Endothelial cell of umbilical vein (primary cell): ENCODE data around the gene DCUN1D2. TPM values are rescaled to one million over a fixed set of nuclear protein-coding genes. Genes with fewer than 3 reads are reported as not detected.

Experiments
- BruUV-seq: library from RNA; stranded (reverse); fragments of 400-500 nt; replicated peaks from 2 replicates; lab custom pipeline; 2021; lab: Mats Ljungman, UMichigan
- CTCF ChIA-PET: fragments of 300-600, 350-600 bp; sonication (Branson Sonifier 250); formaldehyde crosslinking; loops from one replicate; lab custom pipeline; 2021; ENCODE audit warnings: antibody characterized with exemption, inconsistent platforms; lab: Charles Lee
- POLR2A ChIA-PET: fragments of 300-600, 350-600 bp; sonication (Branson Sonifier 250); formaldehyde crosslinking; loops from one replicate; lab custom pipeline; 2021; ENCODE audit warnings: antibody characterized with exemption, inconsistent platforms; lab: Charles Lee
- DNase-seq: peaks from one replicate; pipeline ENCODE4 v3.0.0-alpha.2; 2011; ENCODE audit warnings: low read depth, low spot score
- FAIRE-seq: peaks from 2 replicates; lab custom pipeline; 2011; peaks lifted over from hg19 to GRCh38; lab: Jason Lieb, UNC
- H2AFZ ChIP-seq: 2 replicates; pipeline ENCODE4 v1.6.0; 2012; ENCODE audit warnings: low read depth, low read length, control low read depth, inconsistent platforms
- H3K27ac ChIP-seq: 2 replicates; pipeline ENCODE4 v1.5.1; 2011; ENCODE audit warnings: low read depth, mild to moderate bottlenecking, control low read depth, low read length, moderate library complexity; ENCODE audit not compliant: insufficient read depth
- H3K27me3 ChIP-seq, 2 experiments: 2 replicates each; pipeline versions ENCODE4 v1.6.0 to v1.6.1; 2011; ENCODE audit warnings: low read length in 2 of 2, mixed read lengths in 1 of 2; ENCODE audit not compliant: control insufficient read depth in 2 of 2, insufficient read depth in 2 of 2
- H3K36me3 ChIP-seq, 2 experiments: 2 replicates in 1 of 2; 3 replicates in 1 of 2; pipeline ENCODE4 v1.5.1; 2011; ENCODE audit warnings: low read length in 2 of 2, mild to moderate bottlenecking in 1 of 2, moderate library complexity in 1 of 2; ENCODE audit not compliant: control insufficient read depth in 2 of 2, insufficient read depth in 2 of 2; ENCODE audit errors: extremely low read depth in 1 of 2
- H3K4me1 ChIP-seq: 3 replicates; pipeline ENCODE4 v1.5.1; 2011; ENCODE audit warnings: mild to moderate bottlenecking, low read length; ENCODE audit not compliant: control insufficient read depth, insufficient read depth; ENCODE audit errors: extremely low read depth
- H3K4me2 ChIP-seq: 2 replicates; pipeline ENCODE4 v1.6.1; 2011; ENCODE audit warnings: low read length, control low read depth, mixed read lengths; ENCODE audit not compliant: insufficient read depth
- H3K4me3 ChIP-seq, 3 experiments: fragments of 200-600 bp in 1 of 3; sonication (generic), shearing (Covaris generic) in 1 of 3; replicated peaks in 1 of 3; 2 replicates each; pipeline ENCODE4 v1.5.1; 2011 to 2016; ENCODE audit warnings: control low read depth in 3 of 3, low read length in 3 of 3, mild to moderate bottlenecking in 2 of 3, inconsistent platforms in 1 of 3, low read depth in 1 of 3, moderate library complexity in 1 of 3; ENCODE audit not compliant: insufficient read depth in 1 of 3
- H3K79me2 ChIP-seq: 2 replicates; pipeline ENCODE4 v1.6.0; 2012; ENCODE audit warnings: low read length, inconsistent platforms; ENCODE audit not compliant: control insufficient read depth, insufficient read depth
- H3K9ac ChIP-seq: replicated peaks from 2 replicates; pipeline ENCODE3; 2011; ENCODE audit warnings: low read length, control low read depth; ENCODE audit not compliant: insufficient read depth; ENCODE audit errors: extremely low read depth
- H3K9me1 ChIP-seq: replicated peaks from 3 replicates; pipeline ENCODE4 v1.6.0; 2011; ENCODE audit warnings: mild to moderate bottlenecking, low read length; ENCODE audit not compliant: control insufficient read depth, insufficient read depth; ENCODE audit errors: extremely low read depth
- H3K9me3 ChIP-seq: replicated peaks from 2 replicates; pipeline ENCODE4 v1.5.1; 2012; ENCODE audit warnings: low read length, inconsistent platforms; ENCODE audit not compliant: control insufficient read depth, insufficient read depth
- H4K20me1 ChIP-seq: replicated peaks from 2 replicates; pipeline ENCODE3; 2011; ENCODE audit warnings: mild to moderate bottlenecking, low read length; ENCODE audit not compliant: control insufficient read depth, insufficient read depth; ENCODE audit errors: extremely low read depth
- EZH2 ChIP-seq: IDR thresholded peaks from 2 replicates; pipeline ENCODE4 v1.6.1; 2012; ENCODE audit warnings: borderline replicate concordance, low read depth, mild to moderate bottlenecking, moderate library complexity, low read length, inconsistent platforms; ENCODE audit not compliant: severe bottlenecking
- FOS ChIP-seq: IDR thresholded peaks from 2 replicates; pipeline ENCODE4 v1.6.1; 2011; ENCODE audit warnings: mild to moderate bottlenecking, low read length, moderate library complexity, borderline replicate concordance; ENCODE audit not compliant: insufficient read depth
- GATA2 ChIP-seq: IDR thresholded peaks from 2 replicates; pipeline ENCODE4 v1.7.0; 2011; ENCODE audit warnings: low read depth, mild to moderate bottlenecking, moderate library complexity, mixed read lengths, low read length; ENCODE audit not compliant: insufficient read length, insufficient read depth
- JUN ChIP-seq: IDR thresholded peaks from 2 replicates; pipeline ENCODE4 v1.6.1; 2011; ENCODE audit warnings: borderline replicate concordance, low read depth; ENCODE audit not compliant: insufficient read length, insufficient read depth
- MYC ChIP-seq: IDR thresholded peaks from one replicate; pipeline ENCODE4 v1.6.1; 2011; ENCODE audit warnings: mild to moderate bottlenecking, low read depth, low read length
- POLR2A ChIP-seq: IDR thresholded peaks from 2 replicates; pipeline ENCODE4 v1.6.1; 2012; ENCODE audit warnings: low read depth, mild to moderate bottlenecking, control low read depth, low read length
- POLR2AphosphoS5 ChIP-seq: IDR thresholded peaks from 2 replicates; pipeline ENCODE4 v1.6.1; 2012; ENCODE audit warnings: low read depth, mild to moderate bottlenecking, control low read depth, low read length, moderate library complexity; ENCODE audit not compliant: insufficient read depth
- dilution Hi-C: fragments of 300-500 bp; cut with MboI; formaldehyde crosslinking; loops from one replicate; pipeline ENCODE4 v1.15.0; 2019; ENCODE audit warnings: low sequenced_read_pairs; ENCODE audit not compliant: extremely low pct_ligation_motif_present
- intact Hi-C: fragments of 100-400 bp; cut with micrococcal nuclease; formaldehyde crosslinking; loops from one replicate; pipeline ENCODE4 v1.10.0; 2022
- polyA plus RNA-seq, 4 experiments: library from polyadenylated mRNA; depleted of rRNA in 3 of 4; stranded (reverse) in 3 of 4; unstranded in 1 of 4; fragments of >200 nt; gene quantifications; 2 replicates each; pipeline versions ENCODE4 v1.2.1 to v1.2.3, GENCODE V29; 2011 to 2012; ENCODE audit warnings: missing spikeins in 1 of 4
- total RNA-seq: library from RNA; stranded (reverse); gene quantifications from 2 replicates; pipeline ENCODE4 v1.2.3, GENCODE V29; 2021
- TF ChIP-seq, protein P1 (sequence below): IDR thresholded peaks from 2 replicates; pipeline ENCODE4 v1.6.1; 2011; ENCODE audit not compliant: insufficient read depth, insufficient read length
- TF ChIP-seq, protein P2 (sequence below), 2 donors: IDR thresholded peaks; 1 replicate in 1 of 2; 2 replicates in 1 of 2; pipeline ENCODE4 v1.5.1; 2011; ENCODE audit warnings: low read length in 2 of 2, mild to moderate bottlenecking in 2 of 2, moderate library complexity in 2 of 2, control low read depth in 1 of 2, inconsistent platforms in 1 of 2, low read depth in 1 of 2; ENCODE audit not compliant: insufficient read depth in 1 of 2; ENCODE audit errors: extremely low read depth in 1 of 2

DCUN1D2 gene
- total and polyA plus RNA-seq, 2 donors (not counting 3 experiments of a cell fraction or from before 2014, with no cell fraction given): 10.5 to 24.9 TPM

DNA sequence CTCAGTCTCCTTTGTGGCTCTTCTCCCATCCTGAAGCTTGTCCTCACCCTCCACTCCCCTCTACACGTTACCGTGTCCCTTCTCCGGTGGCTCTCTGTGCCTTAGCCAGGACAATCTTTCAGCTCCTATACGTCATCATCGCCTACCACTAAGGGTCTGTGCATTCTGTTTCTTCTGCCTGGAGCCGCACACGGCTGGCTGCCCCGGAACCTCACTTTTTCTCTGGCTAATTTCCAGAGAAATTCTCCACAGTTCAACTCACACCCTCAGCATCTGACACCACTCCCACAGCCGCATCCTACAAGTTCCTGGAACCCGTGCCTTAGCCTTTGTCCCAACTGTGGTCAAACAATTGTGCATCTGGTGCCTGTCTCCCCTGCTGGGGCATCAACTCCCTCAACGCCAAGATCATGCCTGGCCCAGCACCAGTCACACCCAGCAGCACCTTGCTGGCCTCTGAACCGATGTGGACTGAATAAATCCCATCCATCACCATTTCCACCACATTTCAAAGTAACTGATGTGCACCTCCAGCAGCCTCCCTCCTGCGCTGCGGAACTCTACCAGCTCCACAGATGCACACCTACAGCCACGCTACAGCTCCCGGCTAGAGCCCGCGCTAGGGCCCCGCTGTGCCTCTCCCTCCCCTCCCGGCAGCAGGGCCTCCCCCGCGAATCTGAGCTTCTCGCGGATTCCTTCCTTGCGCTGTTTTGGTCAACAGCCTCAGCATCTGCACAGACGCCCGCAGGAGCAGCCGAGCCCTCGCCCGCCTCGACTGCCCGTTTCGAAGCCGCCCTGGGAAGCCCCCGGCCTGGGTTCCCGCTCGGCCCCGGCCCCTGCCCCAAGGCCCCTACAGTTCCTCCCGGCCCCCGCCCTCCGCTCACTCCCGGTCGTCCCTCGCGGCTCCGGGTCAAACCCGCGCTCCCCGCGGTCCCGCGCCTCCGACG, 689 bp downstream of the DCUN1D2 start:
- CTCF ChIA-PET: interaction anchor here (2.2 to 2.4 kb wide), 2 partner anchors 32 to 72 kb away, joined by 12 to 13 read pairs; no protein-coding TSS in a partner anchor
- BruUV-seq: no TSS peak
- POLR2A ChIA-PET: interaction anchor here (0.6 to 0.7 kb wide), 2 partner anchors 29 to 57 kb away, joined by 3 to 5 read pairs; no protein-coding TSS in a partner anchor
- FAIRE-seq: peak; percentile 82
- DNase-seq: peak; percentile 48
- no peaks in the 10 kb centered on the region for H4K20me1 ChIP-seq
- H3K79me2 ChIP-seq: peaks cover 83% of the 10 kb centered on the region
- H3K36me3 ChIP-seq: peaks cover 0 to 2% of the 10 kb centered on the region in 2 experiments
- intact Hi-C loops (loop anchor here (2.0 kb wide), 2 partner anchors 57 to 193 kb away; partner anchors contain the start of gene LAMP1), dilution Hi-C loops (no loop called here)
- H3K9me1 ChIP-seq: no peaks in the 10 kb centered on the region
- H3K27ac ChIP-seq: peak overlapping the region; percentile 63
- no peaks in the 10 kb centered on the region for H3K9me3 ChIP-seq
- H3K9ac ChIP-seq: peak overlapping the region; percentile 75
- H3K4me3 ChIP-seq: peak overlapping the region; percentile 40 to 65 (median 61)
- TF ChIP-seq, protein P1, sequence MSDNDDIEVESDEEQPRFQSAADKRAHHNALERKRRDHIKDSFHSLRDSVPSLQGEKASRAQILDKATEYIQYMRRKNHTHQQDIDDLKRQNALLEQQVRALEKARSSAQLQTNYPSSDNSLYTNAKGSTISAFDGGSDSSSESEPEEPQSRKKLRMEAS: no peak
- TF ChIP-seq GATA2 (no peak), FOS (no peak), JUN (no peak), MYC (no peak), POLR2A (no peak), EZH2 (no peak), POLR2AphosphoS5 (no peak)
- TF ChIP-seq, protein P2, sequence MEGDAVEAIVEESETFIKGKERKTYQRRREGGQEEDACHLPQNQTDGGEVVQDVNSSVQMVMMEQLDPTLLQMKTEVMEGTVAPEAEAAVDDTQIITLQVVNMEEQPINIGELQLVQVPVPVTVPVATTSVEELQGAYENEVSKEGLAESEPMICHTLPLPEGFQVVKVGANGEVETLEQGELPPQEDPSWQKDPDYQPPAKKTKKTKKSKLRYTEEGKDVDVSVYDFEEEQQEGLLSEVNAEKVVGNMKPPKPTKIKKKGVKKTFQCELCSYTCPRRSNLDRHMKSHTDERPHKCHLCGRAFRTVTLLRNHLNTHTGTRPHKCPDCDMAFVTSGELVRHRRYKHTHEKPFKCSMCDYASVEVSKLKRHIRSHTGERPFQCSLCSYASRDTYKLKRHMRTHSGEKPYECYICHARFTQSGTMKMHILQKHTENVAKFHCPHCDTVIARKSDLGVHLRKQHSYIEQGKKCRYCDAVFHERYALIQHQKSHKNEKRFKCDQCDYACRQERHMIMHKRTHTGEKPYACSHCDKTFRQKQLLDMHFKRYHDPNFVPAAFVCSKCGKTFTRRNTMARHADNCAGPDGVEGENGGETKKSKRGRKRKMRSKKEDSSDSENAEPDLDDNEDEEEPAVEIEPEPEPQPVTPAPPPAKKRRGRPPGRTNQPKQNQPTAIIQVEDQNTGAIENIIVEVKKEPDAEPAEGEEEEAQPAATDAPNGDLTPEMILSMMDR (IDR thresholded peaks at IDR 0.05; ENCODE audit: extremely low read depth in 1 of 2, insufficient read depth in 1 of 2, low read depth in 1 of 2, low read length in 2 of 2): no peak
- peak overlapping the region; percentile 84 for H3K4me2 ChIP-seq
- H3K27me3 ChIP-seq: no peaks in the 10 kb centered on the region
- H2AFZ ChIP-seq: peak overlapping the region; percentile 78
- H3K4me1 ChIP-seq: peaks cover 37% of the 10 kb centered on the region
